Measurements from ENCODE around the gene NAV3. TPM values are rescaled to one million over a fixed set of nuclear protein-coding genes. Genes with fewer than 3 reads are reported as not detected.

NAV3 gene
- total and polyA plus RNA-seq, 2 experiments from 2014 or later, result 4.0 to 12.0 TPM

DNA sequence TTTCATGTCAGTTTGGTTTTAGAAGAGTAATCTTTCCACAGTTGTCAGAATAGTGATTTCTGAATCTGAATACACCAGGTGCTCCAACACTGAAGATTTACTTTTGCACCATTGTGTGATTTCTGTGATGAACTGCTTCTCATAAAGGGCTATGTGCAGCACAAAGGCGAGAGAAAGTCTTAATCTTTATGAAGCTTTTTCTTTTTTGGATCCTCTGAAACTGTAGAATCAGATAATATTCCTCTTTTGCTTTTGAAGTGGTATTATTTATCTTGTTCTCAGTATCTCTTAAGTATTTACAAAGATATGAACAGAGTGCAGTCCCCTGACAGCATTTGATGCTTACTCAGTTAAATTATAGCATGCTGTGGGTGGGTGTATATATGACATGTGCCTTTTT lies 207.8 kb downstream of the NAV3 start:
- Histone ChIP-seq H3K4me1 (ENCODE audit: insufficient read depth) (no peaks in the 10 kb centered on the region), H2AFZ (no peak overlapping the region), H3F3A (replicated peaks; ENCODE audit: low read depth) (no peaks in the 10 kb centered on the region), H4K20me1 (replicated peaks; ENCODE audit: insufficient read depth) (no peaks in the 10 kb centered on the region), H3K27me3 (ENCODE audit: insufficient read depth) (no peaks in the 10 kb centered on the region), H3K36me3 (ENCODE audit: insufficient read depth) (no peaks in the 10 kb centered on the region), H3K27ac (ENCODE audit: low read depth) (no peak overlapping the region), H3K79me2 (replicated peaks; ENCODE audit: insufficient read depth) (no peaks in the 10 kb centered on the region), H3K4me3 (no peak overlapping the region), H3K4me2 (no peak overlapping the region), H3K9me2 (ENCODE audit: insufficient read depth) (no peaks in the 10 kb centered on the region)
- no peaks in the 10 kb centered on the region for H3K9me3 Mint-ChIP-seq
- TF ChIP-seq CTCF (conservative IDR thresholded peaks at IDR 0.05; ENCODE audit: low read depth in 2 of 2), result no peak
- DNase-seq (ENCODE audit: low spot score), result no peak
- peaks cover 2% of the 10 kb centered on the region for H3K27me3 Mint-ChIP-seq (ENCODE audit: insufficient read depth, low read depth, poor library complexity)
- H3K4me1 Mint-ChIP-seq, result no peaks in the 10 kb centered on the region; the same call in 2 of the 3 replicates
- H3K4me3 Mint-ChIP-seq, result no peak overlapping the region
- ATAC-seq, result no peak
- H3K36me3 Mint-ChIP-seq (ENCODE audit: low read depth), result no peaks in the 10 kb centered on the region
- H3K27ac Mint-ChIP-seq, result no peak overlapping the region

GRCh38 chr12:78038986-78039385 lies 208.3 kb downstream of the NAV3 start:
- DNase-seq (ENCODE audit: low spot score) (no peak), ATAC-seq (no peak)
- Histone ChIP-seq H3K27ac (ENCODE audit: low read depth) (no peak overlapping the region), H2AFZ (no peak overlapping the region), H3K36me3 (ENCODE audit: insufficient read depth) (no peaks in the 10 kb centered on the region), H3F3A (replicated peaks; ENCODE audit: low read depth) (no peaks in the 10 kb centered on the region), H3K4me2 (no peak overlapping the region), H3K4me3 (no peak overlapping the region), H3K27me3 (ENCODE audit: insufficient read depth) (no peaks in the 10 kb centered on the region), H3K9me2 (ENCODE audit: insufficient read depth) (no peaks in the 10 kb centered on the region), H4K20me1 (replicated peaks; ENCODE audit: insufficient read depth) (no peaks in the 10 kb centered on the region), H3K4me1 (ENCODE audit: insufficient read depth) (no peaks in the 10 kb centered on the region), H3K79me2 (replicated peaks; ENCODE audit: insufficient read depth) (no peaks in the 10 kb centered on the region)
- Mint-ChIP-seq H3K4me1 (no peaks in the 10 kb centered on the region; the same call in 2 of the 3 replicates), H3K4me3 (no peak overlapping the region), H3K9me3 (no peaks in the 10 kb centered on the region), H3K27ac (no peak overlapping the region), H3K27me3 (ENCODE audit: insufficient read depth, low read depth, poor library complexity) (peaks cover 2% of the 10 kb centered on the region), H3K36me3 (ENCODE audit: low read depth) (no peaks in the 10 kb centered on the region)
- TF ChIP-seq ZNF114 (CRISPR knock-in tag; IDR thresholded peaks at IDR 0.05) (no peak), EZH2phosphoT487 (IDR thresholded peaks at IDR 0.05; ENCODE audit: unreplicated experiment) (no peak), ZNF331 (CRISPR knock-in tag; IDR thresholded peaks at IDR 0.05; ENCODE audit: low read depth) (no peak), STAT1 (IDR thresholded peaks at IDR 0.05; ENCODE audit: unreplicated experiment) (no peak), ETS1 (IDR thresholded peaks at IDR 0.05) (no peak), NANOG (IDR thresholded peaks at IDR 0.05; ENCODE audit: borderline replicate concordance) (no peak), POLR2AphosphoS5 (IDR thresholded peaks at IDR 0.05; ENCODE audit: low read depth) (no peak)
- TF ChIP-seq, protein P1, sequence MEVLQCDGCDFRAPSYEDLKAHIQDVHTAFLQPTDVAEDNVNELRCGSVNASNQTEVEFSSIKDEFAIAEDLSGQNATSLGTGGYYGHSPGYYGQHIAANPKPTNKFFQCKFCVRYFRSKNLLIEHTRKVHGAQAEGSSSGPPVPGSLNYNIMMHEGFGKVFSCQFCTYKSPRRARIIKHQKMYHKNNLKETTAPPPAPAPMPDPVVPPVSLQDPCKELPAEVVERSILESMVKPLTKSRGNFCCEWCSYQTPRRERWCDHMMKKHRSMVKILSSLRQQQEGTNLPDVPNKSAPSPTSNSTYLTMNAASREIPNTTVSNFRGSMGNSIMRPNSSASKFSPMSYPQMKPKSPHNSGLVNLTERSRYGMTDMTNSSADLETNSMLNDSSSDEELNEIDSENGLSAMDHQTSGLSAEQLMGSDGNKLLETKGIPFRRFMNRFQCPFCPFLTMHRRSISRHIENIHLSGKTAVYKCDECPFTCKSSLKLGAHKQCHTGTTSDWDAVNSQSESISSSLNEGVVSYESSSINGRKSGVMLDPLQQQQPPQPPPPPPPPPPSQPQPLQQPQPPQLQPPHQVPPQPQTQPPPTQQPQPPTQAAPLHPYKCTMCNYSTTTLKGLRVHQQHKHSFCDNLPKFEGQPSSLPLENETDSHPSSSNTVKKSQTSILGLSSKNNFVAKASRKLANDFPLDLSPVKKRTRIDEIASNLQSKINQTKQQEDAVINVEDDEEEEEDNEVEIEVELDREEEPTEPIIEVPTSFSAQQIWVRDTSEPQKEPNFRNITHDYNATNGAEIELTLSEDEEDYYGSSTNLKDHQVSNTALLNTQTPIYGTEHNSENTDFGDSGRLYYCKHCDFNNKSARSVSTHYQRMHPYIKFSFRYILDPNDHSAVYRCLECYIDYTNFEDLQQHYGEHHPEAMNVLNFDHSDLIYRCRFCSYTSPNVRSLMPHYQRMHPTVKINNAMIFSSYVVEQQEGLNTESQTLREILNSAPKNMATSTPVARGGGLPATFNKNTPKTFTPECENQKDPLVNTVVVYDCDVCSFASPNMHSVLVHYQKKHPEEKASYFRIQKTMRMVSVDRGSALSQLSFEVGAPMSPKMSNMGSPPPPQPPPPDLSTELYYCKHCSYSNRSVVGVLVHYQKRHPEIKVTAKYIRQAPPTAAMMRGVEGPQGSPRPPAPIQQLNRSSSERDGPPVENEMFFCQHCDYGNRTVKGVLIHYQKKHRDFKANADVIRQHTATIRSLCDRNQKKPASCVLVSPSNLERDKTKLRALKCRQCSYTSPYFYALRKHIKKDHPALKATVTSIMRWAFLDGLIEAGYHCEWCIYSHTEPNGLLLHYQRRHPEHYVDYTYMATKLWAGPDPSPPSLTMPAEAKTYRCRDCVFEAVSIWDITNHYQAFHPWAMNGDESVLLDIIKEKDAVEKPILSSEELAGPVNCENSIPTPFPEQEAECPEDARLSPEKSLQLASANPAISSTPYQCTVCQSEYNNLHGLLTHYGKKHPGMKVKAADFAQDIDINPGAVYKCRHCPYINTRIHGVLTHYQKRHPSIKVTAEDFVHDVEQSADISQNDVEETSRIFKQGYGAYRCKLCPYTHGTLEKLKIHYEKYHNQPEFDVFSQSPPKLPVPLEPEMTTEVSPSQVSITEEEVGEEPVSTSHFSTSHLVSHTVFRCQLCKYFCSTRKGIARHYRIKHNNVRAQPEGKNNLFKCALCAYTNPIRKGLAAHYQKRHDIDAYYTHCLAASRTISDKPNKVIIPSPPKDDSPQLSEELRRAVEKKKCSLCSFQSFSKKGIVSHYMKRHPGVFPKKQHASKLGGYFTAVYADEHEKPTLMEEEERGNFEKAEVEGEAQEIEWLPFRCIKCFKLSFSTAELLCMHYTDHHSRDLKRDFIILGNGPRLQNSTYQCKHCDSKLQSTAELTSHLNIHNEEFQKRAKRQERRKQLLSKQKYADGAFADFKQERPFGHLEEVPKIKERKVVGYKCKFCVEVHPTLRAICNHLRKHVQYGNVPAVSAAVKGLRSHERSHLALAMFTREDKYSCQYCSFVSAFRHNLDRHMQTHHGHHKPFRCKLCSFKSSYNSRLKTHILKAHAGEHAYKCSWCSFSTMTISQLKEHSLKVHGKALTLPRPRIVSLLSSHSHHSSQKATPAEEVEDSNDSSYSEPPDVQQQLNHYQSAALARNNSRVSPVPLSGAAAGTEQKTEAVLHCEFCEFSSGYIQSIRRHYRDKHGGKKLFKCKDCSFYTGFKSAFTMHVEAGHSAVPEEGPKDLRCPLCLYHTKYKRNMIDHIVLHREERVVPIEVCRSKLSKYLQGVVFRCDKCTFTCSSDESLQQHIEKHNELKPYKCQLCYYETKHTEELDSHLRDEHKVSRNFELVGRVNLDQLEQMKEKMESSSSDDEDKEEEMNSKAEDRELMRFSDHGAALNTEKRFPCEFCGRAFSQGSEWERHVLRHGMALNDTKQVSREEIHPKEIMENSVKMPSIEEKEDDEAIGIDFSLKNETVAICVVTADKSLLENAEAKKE (CRISPR knock-in tag; IDR thresholded peaks at IDR 0.05), result no peak
